ENCODE measurements around the gene HPF1. TPM values are rescaled to one million over a fixed set of nuclear protein-coding genes. Genes with fewer than 3 reads are reported as not detected.
"Not testable (repeated sequence)": the region's sequence is repeated elsewhere in the genome, so short reads cannot be mapped to it uniquely, and the experiment has no call there.

Gene HPF1
- total RNA-seq (1 to 10 TPM; 5.9 to 9.9 (median 9.1) TPM), polyA plus RNA-seq (10 to 100 TPM; 11.6 to 19.9 TPM)

DNA sequence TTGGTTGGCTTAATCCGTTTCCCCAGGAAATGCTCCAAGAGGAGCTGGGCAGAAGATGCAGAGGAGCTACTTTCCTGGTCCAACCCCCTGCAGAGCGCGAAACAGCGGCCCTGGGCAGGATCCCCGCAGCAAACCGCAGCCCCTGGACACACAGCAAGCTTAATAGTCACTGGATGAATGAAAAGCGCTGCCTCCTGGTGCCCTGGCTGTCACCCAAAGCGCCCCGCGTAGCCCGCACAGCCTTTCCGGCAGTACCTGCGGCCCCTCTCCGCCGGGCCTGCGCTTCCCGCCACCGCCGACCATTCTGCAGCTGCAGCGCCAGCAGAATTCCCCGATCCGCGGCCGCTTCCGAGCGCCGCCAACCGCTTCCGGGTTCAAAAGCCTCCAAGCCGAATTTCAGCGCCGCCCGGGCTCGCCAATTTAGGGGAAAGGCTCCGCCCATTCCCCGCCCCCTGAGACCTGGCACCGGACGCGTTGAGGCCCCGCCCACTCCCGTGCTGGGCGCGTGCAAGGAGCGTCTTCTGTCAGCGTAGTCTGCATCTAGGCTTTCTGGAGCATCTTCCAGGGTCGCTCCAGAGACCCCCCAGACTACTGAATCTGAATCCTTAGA lies at the start of gene HPF1:
Gene HPF1 (minus strand): TSS at position 370 of the 610 bp plus-strand sequence. CDS start 67 bp downstream, at position 303.
- Histone ChIP-seq H3K4me1 (peaks cover 7 to 13% (median 10%) of the 10 kb centered on the region in 3 donors), H3K27ac (peak within 1 kb of the TSS; percentile 25 to 64 (median 60)), H3K9me3 (no peaks in the 10 kb centered on the region), H3K4me3 (peak within 1 kb of the TSS; percentile 61 to 81 (median 72)), H3K27me3 (no peaks in the 10 kb centered on the region), H3K36me3 (no peaks in the 10 kb centered on the region)
- DNase-seq: peak; percentile 88 to 96 (median 92)
- peak; percentile 96 to 98 (median 98) for ATAC-seq
- peak; percentile 41 for FAIRE-seq
- WGBS, 2 donors: 0% methylated on average over 44 to 46 of the region's 46 CpGs
- intact Hi-C loops (cut with DNase I): no loop called here
- TF ChIP-seq, protein P1, sequence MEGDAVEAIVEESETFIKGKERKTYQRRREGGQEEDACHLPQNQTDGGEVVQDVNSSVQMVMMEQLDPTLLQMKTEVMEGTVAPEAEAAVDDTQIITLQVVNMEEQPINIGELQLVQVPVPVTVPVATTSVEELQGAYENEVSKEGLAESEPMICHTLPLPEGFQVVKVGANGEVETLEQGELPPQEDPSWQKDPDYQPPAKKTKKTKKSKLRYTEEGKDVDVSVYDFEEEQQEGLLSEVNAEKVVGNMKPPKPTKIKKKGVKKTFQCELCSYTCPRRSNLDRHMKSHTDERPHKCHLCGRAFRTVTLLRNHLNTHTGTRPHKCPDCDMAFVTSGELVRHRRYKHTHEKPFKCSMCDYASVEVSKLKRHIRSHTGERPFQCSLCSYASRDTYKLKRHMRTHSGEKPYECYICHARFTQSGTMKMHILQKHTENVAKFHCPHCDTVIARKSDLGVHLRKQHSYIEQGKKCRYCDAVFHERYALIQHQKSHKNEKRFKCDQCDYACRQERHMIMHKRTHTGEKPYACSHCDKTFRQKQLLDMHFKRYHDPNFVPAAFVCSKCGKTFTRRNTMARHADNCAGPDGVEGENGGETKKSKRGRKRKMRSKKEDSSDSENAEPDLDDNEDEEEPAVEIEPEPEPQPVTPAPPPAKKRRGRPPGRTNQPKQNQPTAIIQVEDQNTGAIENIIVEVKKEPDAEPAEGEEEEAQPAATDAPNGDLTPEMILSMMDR (IDR thresholded peaks at IDR 0.05): no peak

DNA sequence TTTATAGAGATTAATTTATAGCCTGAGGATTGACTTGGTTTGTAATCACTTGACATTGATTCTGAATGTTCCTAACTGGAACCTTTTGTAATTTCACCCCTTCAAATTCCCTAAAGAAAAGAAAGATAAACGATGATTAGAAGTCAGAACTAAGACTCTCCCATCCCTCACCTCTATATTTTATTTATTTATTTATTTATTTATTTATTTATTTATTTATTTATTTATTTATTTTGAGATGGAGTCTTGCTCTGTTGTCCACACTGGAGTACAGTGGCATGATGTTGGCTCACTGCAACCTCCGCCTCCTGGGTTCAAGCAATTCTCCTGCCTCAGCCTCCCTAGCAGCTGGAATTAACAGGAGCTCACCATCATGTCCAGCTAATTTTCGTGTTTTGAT lies 49.0 kb upstream of the HPF1 start:
- not testable (repeated sequence) for H3K4me1 ChIP-seq, H3K4me3 ChIP-seq, H3K27me3 ChIP-seq, ATAC-seq, DNase-seq, FAIRE-seq, H3K27ac ChIP-seq, H3K36me3 ChIP-seq, H3K9me3 ChIP-seq
- WGBS, 2 donors: 66 to 86% methylated on average over 3 of the region's 3 CpGs
- intact Hi-C loops (cut with DNase I): loop anchor here in 2 of 3 donors (5.0 kb wide), 2 partner anchors 236 to 246 kb away; no protein-coding TSS in a partner anchor

DNA sequence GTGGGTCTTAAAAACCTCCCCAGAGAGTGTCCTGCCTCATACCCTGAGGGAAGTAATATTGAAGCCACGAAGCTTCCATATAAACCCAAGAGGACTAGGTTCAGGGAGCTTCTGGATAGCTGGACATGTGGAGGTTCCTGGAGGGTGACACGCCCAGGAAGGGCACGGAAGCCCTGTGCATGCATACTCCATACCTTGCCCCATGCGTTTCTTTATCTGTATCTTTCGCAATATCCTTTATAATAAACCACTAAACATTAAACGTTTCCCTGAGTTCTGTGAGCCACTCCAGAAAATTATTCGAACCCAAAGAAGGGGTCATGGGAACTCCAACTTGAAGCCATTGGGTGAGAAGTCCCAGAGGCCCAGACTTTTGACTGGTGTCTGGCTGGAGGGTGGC lies 45.7 kb upstream of the HPF1 start:
- 51 to 58% methylated on average over 7 of the region's 7 CpGs for whole genome bisulfite sequencing, 2 donors
- Histone ChIP-seq H3K27ac (no peak overlapping the region), H3K9me3 (no peaks in the 10 kb centered on the region), H3K36me3 (no peaks in the 10 kb centered on the region), H3K4me1 (no peaks in the 10 kb centered on the region), H3K4me3 (no peak overlapping the region), H3K27me3 (no peaks in the 10 kb centered on the region)
- FAIRE-seq (no peak), ATAC-seq (no peak), DNase-seq (no peak)
- intact Hi-C loops (cut with DNase I): no loop called here
- TF ChIP-seq, protein P1 (IDR thresholded peaks at IDR 0.05): no peak

DNA sequence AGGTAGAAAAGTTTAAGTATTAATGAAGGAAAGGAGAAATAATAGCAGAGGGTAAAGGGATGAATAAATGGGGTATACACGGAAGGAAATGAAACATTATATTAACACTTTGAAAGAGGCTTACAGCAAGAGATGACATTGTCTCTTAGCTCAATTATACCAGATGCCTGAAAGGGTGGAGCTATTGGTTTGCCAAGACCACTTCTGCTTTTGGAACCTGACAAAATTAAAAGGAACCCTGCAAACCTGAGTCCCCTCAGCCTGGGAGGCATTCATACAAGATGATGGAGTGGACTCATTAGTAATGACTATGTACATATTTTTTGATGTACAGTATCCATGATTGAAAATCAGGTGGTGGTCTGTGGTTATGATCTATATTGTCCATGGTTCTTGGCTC lies 45.1 kb upstream of the HPF1 start:
- Histone ChIP-seq H3K36me3 (no peaks in the 10 kb centered on the region), H3K27me3 (no peaks in the 10 kb centered on the region), H3K4me1 (no peaks in the 10 kb centered on the region), H3K27ac (no peak overlapping the region), H3K9me3 (no peaks in the 10 kb centered on the region), H3K4me3 (no peak overlapping the region)
- intact Hi-C loops (cut with DNase I): no loop called here
- DNase-seq: no peak
- no peak for ATAC-seq
- TF ChIP-seq, protein P1 (IDR thresholded peaks at IDR 0.05): no peak
- FAIRE-seq: no peak
- 57 to 73% methylated on average over 1 of the region's 1 CpG for WGBS, 2 donors

DNA sequence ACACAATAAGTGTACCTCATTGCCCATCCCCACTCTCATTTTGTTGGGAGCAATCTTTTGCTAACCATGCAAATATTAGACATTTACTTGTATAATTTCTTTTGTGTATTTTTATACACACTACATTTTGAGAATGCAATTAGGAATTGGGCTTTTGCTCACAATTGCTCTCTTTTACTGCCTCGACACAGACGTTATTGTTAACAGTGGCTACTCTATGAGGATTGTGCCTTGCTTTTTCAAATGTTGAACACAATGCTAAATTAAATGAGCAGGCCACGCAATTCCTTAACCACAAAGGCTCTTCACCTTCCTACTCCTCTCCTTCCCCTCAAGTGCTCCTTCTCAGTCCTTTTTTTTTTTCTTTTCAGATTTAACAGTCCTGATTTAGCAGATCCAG lies 42.8 kb upstream of the HPF1 start:
- FAIRE-seq: no peak

More for the DNA sequence above, 42.8 kb upstream of the HPF1 start:
- 73 to 95% methylated on average over 3 of the region's 3 CpGs for WGBS, 2 donors
- TF ChIP-seq, protein P1 (IDR thresholded peaks at IDR 0.05): no peak
- Histone ChIP-seq H3K27ac (no peak overlapping the region), H3K27me3 (no peaks in the 10 kb centered on the region), H3K9me3 (no peaks in the 10 kb centered on the region), H3K36me3 (no peaks in the 10 kb centered on the region), H3K4me1 (no peaks in the 10 kb centered on the region), H3K4me3 (no peak overlapping the region)
- ATAC-seq (no peak), DNase-seq (no peak)
- intact Hi-C loops (cut with DNase I): no loop called here

Data from pancreas (tissue), 10 donors.